IMR-90 (cell line): ENCODE measurements around the gene MCM3AP. TPM values are rescaled to one million over a fixed set of nuclear protein-coding genes. Genes with fewer than 3 reads are reported as not detected.

ENCODE experiments used
- ATAC-seq: fragments of 200-7000 bp; cut with Tn5 transposase; 2 replicates; pipeline ENCODE4 v1.9.1; 2020; ENCODE audit warnings: low read depth, mild to moderate bottlenecking, moderate library complexity
- BruUV-seq: library from RNA; stranded (reverse); fragments of 400-500 nt; replicated peaks from 2 replicates; lab custom pipeline; 2021; lab: Mats Ljungman, UMichigan
- CTCF ChIA-PET: fragments of 300-600 bp; formaldehyde crosslinking; extraction: SDS; loops from one replicate; lab custom pipeline; 2021; ENCODE audit warnings: antibody characterized with exemption; lab: Yijun Ruan, JAX
- POLR2A ChIA-PET: fragments of 300-600 bp; sonication (Branson Sonifier 250); formaldehyde crosslinking; loops from one replicate; lab custom pipeline; 2022; ENCODE audit warnings: antibody characterized with exemption; ENCODE audit not compliant: unreplicated experiment; lab: Charles Lee
- DNase-seq: peaks from one replicate; pipeline ENCODE4 v3.0.0; 2013
- H2AFZ ChIP-seq: replicated peaks from 2 replicates; pipeline ENCODE3; 2013; ENCODE audit warnings: low read length, mild to moderate bottlenecking; ENCODE audit not compliant: poor library complexity
- H2AK5ac ChIP-seq: 2 replicates; pipeline ENCODE4 v1.6.1; 2013; ENCODE audit warnings: low read depth, low read length, inconsistent platforms
- H2AK9ac ChIP-seq: replicated peaks from 2 replicates; pipeline ENCODE3; 2013; ENCODE audit warnings: mild to moderate bottlenecking, low read depth, low read length, moderate library complexity; ENCODE audit not compliant: poor library complexity
- H2BK120ac ChIP-seq: 2 replicates; pipeline ENCODE4 v1.6.1; 2013; ENCODE audit warnings: low read depth, low read length, inconsistent platforms
- H2BK15ac ChIP-seq: 3 replicates; pipeline ENCODE4 v1.6.1; 2013; ENCODE audit warnings: low read depth, low read length, inconsistent platforms
- H2BK20ac ChIP-seq: 2 replicates; pipeline ENCODE4 v1.6.1; 2013; ENCODE audit warnings: low read depth, mild to moderate bottlenecking, inconsistent platforms, low read length, moderate library complexity
- H2BK5ac ChIP-seq: 2 replicates; pipeline ENCODE4 v1.6.1; 2013; ENCODE audit warnings: mild to moderate bottlenecking, low read depth, low read length, inconsistent platforms; ENCODE audit not compliant: poor library complexity, severe bottlenecking
- H3K14ac ChIP-seq: replicated peaks from 2 replicates; pipeline ENCODE4 v1.6.1; 2013; ENCODE audit warnings: low read depth, low read length, inconsistent platforms
- H3K18ac ChIP-seq: 2 replicates; pipeline ENCODE4 v1.6.1; 2013; ENCODE audit warnings: low read depth, low read length, control low read depth
- H3K23ac ChIP-seq: 2 replicates; pipeline ENCODE4 v1.6.1; 2013; ENCODE audit warnings: low read depth, low read length, inconsistent platforms
- H3K27ac ChIP-seq: 2 replicates; pipeline ENCODE4 v1.5.1; 2013; ENCODE audit warnings: mild to moderate bottlenecking, control low read depth, low read length; ENCODE audit not compliant: insufficient read depth
- H3K27me3 ChIP-seq: 2 replicates; pipeline ENCODE4 v1.6.1; 2013; ENCODE audit warnings: low read length; ENCODE audit not compliant: control insufficient read depth, insufficient read depth
- H3K36me3 ChIP-seq: 2 replicates; pipeline ENCODE4 v1.6.1; 2013; ENCODE audit warnings: low read length, mixed read lengths; ENCODE audit not compliant: control insufficient read depth, insufficient read depth
- H3K4ac ChIP-seq: 2 replicates; pipeline ENCODE4 v1.6.1; 2013; ENCODE audit warnings: low read depth, low read length, inconsistent platforms
- H3K4me1 ChIP-seq: 2 replicates; pipeline ENCODE4 v1.6.1; 2013; ENCODE audit warnings: low read length, mixed read lengths; ENCODE audit not compliant: control insufficient read depth, insufficient read depth
- H3K4me2 ChIP-seq: 2 replicates; pipeline ENCODE4 v1.6.1; 2013; ENCODE audit warnings: low read depth, mild to moderate bottlenecking, control low read depth, low read length, moderate library complexity
- H3K4me3 ChIP-seq: 2 replicates; pipeline ENCODE4 v1.5.1; 2013; ENCODE audit warnings: low read depth, mild to moderate bottlenecking, control low read depth, low read length, moderate library complexity; ENCODE audit not compliant: insufficient read depth
- H3K56ac ChIP-seq: 2 replicates; pipeline ENCODE4 v1.6.1; 2013; ENCODE audit warnings: low read length, inconsistent platforms; ENCODE audit not compliant: insufficient read depth; ENCODE audit errors: extremely low read depth
- H3K79me1 ChIP-seq, 2 experiments: 2 replicates each; pipeline ENCODE4 v1.6.1; 2013; ENCODE audit warnings: low read length in 2 of 2, inconsistent platforms in 1 of 2, low read depth in 1 of 2
- H3K9ac ChIP-seq: 2 replicates; pipeline ENCODE4 v1.6.1; 2013; ENCODE audit warnings: low read depth, low read length, control low read depth
- H3K9me1 ChIP-seq: 2 replicates; pipeline ENCODE4 v1.6.1; 2013; ENCODE audit warnings: low read length, inconsistent platforms; ENCODE audit not compliant: insufficient read depth
- H3K9me3 ChIP-seq: 2 replicates; pipeline ENCODE4 v1.6.1; 2013; ENCODE audit warnings: low read length; ENCODE audit not compliant: control insufficient read depth, insufficient read depth
- H4K20me1 ChIP-seq: 2 replicates; pipeline ENCODE4 v1.6.1; 2013; ENCODE audit warnings: low read length, inconsistent platforms; ENCODE audit not compliant: insufficient read depth
- H4K5ac ChIP-seq: 2 replicates; pipeline ENCODE4 v1.6.1; 2013; ENCODE audit warnings: mild to moderate bottlenecking, low read depth, low read length, control low read depth
- H4K8ac ChIP-seq, 2 experiments: 2 replicates each; pipeline ENCODE4 v1.6.1; 2013; ENCODE audit warnings: low read depth in 2 of 2, low read length in 2 of 2, control low read depth in 1 of 2, inconsistent platforms in 1 of 2
- H4K91ac ChIP-seq: 2 replicates; pipeline ENCODE4 v1.6.1; 2013; ENCODE audit warnings: low read depth, low read length, inconsistent platforms; ENCODE audit not compliant: insufficient read depth
- BHLHE40 ChIP-seq: fragments of 150-350 bp; IDR thresholded peaks from 2 replicates; pipeline ENCODE4 v1.6.1; 2016; ENCODE audit warnings: mild to moderate bottlenecking, low read depth, low read length
- CEBPB ChIP-seq: IDR thresholded peaks from 2 replicates; pipeline ENCODE4 v1.6.1; 2012; ENCODE audit warnings: low read depth, low read length, improper control_type of control experiment
- CHD1 ChIP-seq: IDR thresholded peaks from 2 replicates; pipeline ENCODE4 v1.6.1; 2012; ENCODE audit warnings: low read depth, low read length, improper control_type of control experiment
- ELK1 ChIP-seq: fragments of 150-350 bp; IDR thresholded peaks from 2 replicates; pipeline ENCODE4 v1.6.1; 2016; ENCODE audit warnings: low read depth, mild to moderate bottlenecking, low read length, moderate library complexity, borderline replicate concordance
- FOS ChIP-seq: fragments of 150-350 bp; IDR thresholded peaks from 2 replicates; pipeline ENCODE4 v1.6.1; 2016; ENCODE audit warnings: low read depth, low read length
- MAFK ChIP-seq: IDR thresholded peaks from 2 replicates; pipeline ENCODE4 v1.6.1; 2012; ENCODE audit warnings: low read depth, low read length, improper control_type of control experiment
- MAZ ChIP-seq: IDR thresholded peaks from 2 replicates; pipeline ENCODE4 v1.6.1; 2012; ENCODE audit warnings: low read depth, mild to moderate bottlenecking, low read length, improper control_type of control experiment, moderate library complexity, borderline replicate concordance
- MXI1 ChIP-seq: IDR thresholded peaks from 2 replicates; pipeline ENCODE4 v1.6.1; 2012; ENCODE audit warnings: low read depth, mild to moderate bottlenecking, low read length, moderate library complexity, borderline replicate concordance
- NFE2L2 ChIP-seq: fragments of 150-350 bp; IDR thresholded peaks from 2 replicates; pipeline ENCODE4 v1.6.1; 2016; ENCODE audit warnings: low read depth, mild to moderate bottlenecking, low read length
- POLR2A ChIP-seq: IDR thresholded peaks from 2 replicates; pipeline ENCODE4 v1.6.1; 2012; ENCODE audit warnings: mild to moderate bottlenecking, low read depth, low read length
- RAD21 ChIP-seq: IDR thresholded peaks from 2 replicates; pipeline ENCODE4 v1.6.1; 2012; ENCODE audit warnings: low read length, improper control_type of control experiment
- RCOR1 ChIP-seq: IDR thresholded peaks from 2 replicates; pipeline ENCODE4 v1.6.1; 2012; ENCODE audit warnings: mild to moderate bottlenecking, low read length, improper control_type of control experiment; ENCODE audit not compliant: insufficient replicate concordance
- RFX5 ChIP-seq: IDR thresholded peaks from 2 replicates; pipeline ENCODE4 v1.8.0; 2012; ENCODE audit warnings: low read depth, mild to moderate bottlenecking, low read length, moderate library complexity
- SMC3 ChIP-seq: fragments of 150-350 bp; IDR thresholded peaks from 2 replicates; pipeline ENCODE4 v1.6.1; 2016; ENCODE audit warnings: low read depth, mild to moderate bottlenecking, antibody characterized with exemption, low read length, moderate library complexity
- USF2 ChIP-seq: fragments of 150-350 bp; IDR thresholded peaks from 2 replicates; pipeline ENCODE4 v1.6.1; 2017; ENCODE audit warnings: mild to moderate bottlenecking, antibody characterized with exemption, low read length, low read depth
- WGBS, 2 experiments: methylation state at CpG; one replicate each; pipeline versions ENCODE4 v1.1.5 to v1.1.7; 2013; ENCODE audit warnings: missing lambda C conversion rate in 2 of 2; ENCODE audit not compliant: insufficient read length in 1 of 2; ENCODE audit errors: extremely low coverage in 2 of 2; 5-methylcytosine and 5-hydroxymethylcytosine counted together
- dilution Hi-C: fragments of 300-500 bp; cut with HindIII; formaldehyde crosslinking; loops from one replicate; pipeline ENCODE4 v1.14.3; 2018; ENCODE audit warnings: low sequenced_read_pairs; ENCODE audit not compliant: unreplicated experiment
- in situ Hi-C: fragments of 300-500 bp; cut with MboI; formaldehyde crosslinking; loops from 3 replicates; pipeline ENCODE4 v1.14.3; 2019; ENCODE audit warnings: low sequenced_read_pairs, inconsistent platforms, mixed read lengths
- intact Hi-C: fragments of 100-400 bp; cut with micrococcal nuclease; formaldehyde crosslinking; loops from 2 replicates; pipeline ENCODE4 v1.10.0; 2022
- polyA plus RNA-seq, 3 experiments: library from polyadenylated mRNA; depleted of rRNA; stranded (reverse); fragments of >200 nt; gene quantifications; 2 replicates each; pipeline ENCODE4 v1.2.3, GENCODE V29; 2012; ENCODE audit warnings: low replicate concordance in 1 of 3
- total RNA-seq: library from RNA; depleted of rRNA; stranded (reverse); fragments of >200 nt; gene quantifications from 2 replicates; pipeline ENCODE4 v1.2.3, GENCODE V29; 2012
- TF ChIP-seq, protein P1 (sequence below): conservative IDR thresholded peaks from 2 replicates; pipeline ENCODE4 v1.5.1; 2012; ENCODE audit warnings: mild to moderate bottlenecking, low read depth, low read length, improper control_type of control experiment

The MCM3AP gene
- total and polyA plus RNA-seq, 2 of the 4 experiments (the other 2 are of a cell fraction) = 46.5 to 63.1 TPM

- no peak overlapping the region for H2AFZ ChIP-seq
- no peak overlapping the region for H2BK5ac ChIP-seq
- in situ Hi-C loops (no loop called here), dilution Hi-C loops (no loop called here), intact Hi-C loops (no loop called here)
- no peaks in the 10 kb centered on the region for H3K27me3 ChIP-seq
- H3K4me3 ChIP-seq = no peak overlapping the region
- BruUV-seq = no TSS peak
- no peak overlapping the region for H4K91ac ChIP-seq
- no peak overlapping the region for H4K8ac ChIP-seq
- H2BK120ac ChIP-seq = no peak overlapping the region
- H3K14ac ChIP-seq = no peak overlapping the region
- H2AK5ac ChIP-seq = no peak overlapping the region
- ChIA-PET CTCF (no interaction called here), POLR2A (no interaction called here)
- H3K36me3 ChIP-seq = peaks cover 44% of the 10 kb centered on the region
- peaks cover 12% of the 10 kb centered on the region for H4K20me1 ChIP-seq
- DNase-seq (no peak), ATAC-seq (no peak)
- no peak overlapping the region for H3K23ac ChIP-seq
- no peak overlapping the region for H3K4me2 ChIP-seq
- no peak overlapping the region for H4K5ac ChIP-seq
- WGBS, 2 experiments = 99% methylated on average over 9 of the region's 18 CpGs; no CpG with 5 or more reads in 1 of the 2 experiments
- no peak overlapping the region for H3K27ac ChIP-seq
- no peaks in the 10 kb centered on the region; a peak in 1 of 4 replicates for H3K79me1 ChIP-seq
- TF ChIP-seq RFX5 = no peak
- no peak for TF ChIP-seq ELK1
- TF ChIP-seq MXI1 = no peak
- no peak for TF ChIP-seq CHD1
- no peak for TF ChIP-seq SMC3
- no peak for TF ChIP-seq MAFK
- no peak for TF ChIP-seq BHLHE40
- TF ChIP-seq, protein P1, sequence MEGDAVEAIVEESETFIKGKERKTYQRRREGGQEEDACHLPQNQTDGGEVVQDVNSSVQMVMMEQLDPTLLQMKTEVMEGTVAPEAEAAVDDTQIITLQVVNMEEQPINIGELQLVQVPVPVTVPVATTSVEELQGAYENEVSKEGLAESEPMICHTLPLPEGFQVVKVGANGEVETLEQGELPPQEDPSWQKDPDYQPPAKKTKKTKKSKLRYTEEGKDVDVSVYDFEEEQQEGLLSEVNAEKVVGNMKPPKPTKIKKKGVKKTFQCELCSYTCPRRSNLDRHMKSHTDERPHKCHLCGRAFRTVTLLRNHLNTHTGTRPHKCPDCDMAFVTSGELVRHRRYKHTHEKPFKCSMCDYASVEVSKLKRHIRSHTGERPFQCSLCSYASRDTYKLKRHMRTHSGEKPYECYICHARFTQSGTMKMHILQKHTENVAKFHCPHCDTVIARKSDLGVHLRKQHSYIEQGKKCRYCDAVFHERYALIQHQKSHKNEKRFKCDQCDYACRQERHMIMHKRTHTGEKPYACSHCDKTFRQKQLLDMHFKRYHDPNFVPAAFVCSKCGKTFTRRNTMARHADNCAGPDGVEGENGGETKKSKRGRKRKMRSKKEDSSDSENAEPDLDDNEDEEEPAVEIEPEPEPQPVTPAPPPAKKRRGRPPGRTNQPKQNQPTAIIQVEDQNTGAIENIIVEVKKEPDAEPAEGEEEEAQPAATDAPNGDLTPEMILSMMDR = no peak
- no peak for TF ChIP-seq CEBPB
- TF ChIP-seq POLR2A = no peak
- no peak for TF ChIP-seq NFE2L2
- TF ChIP-seq RAD21 = no peak
- TF ChIP-seq MAZ = no peak
- no peak for TF ChIP-seq RCOR1
- no peak for TF ChIP-seq USF2
- no peak for TF ChIP-seq FOS
- H2AK9ac ChIP-seq = no peak overlapping the region
- no peaks in the 10 kb centered on the region for H3K4me1 ChIP-seq
- H3K4ac ChIP-seq = no peak overlapping the region
- H3K9me1 ChIP-seq = 0 out of 2 replicates have a peak, but pooled peaks cover 4% of the 10 kb centered on the region
- no peak overlapping the region for H3K18ac ChIP-seq
- no peak overlapping the region for H2BK20ac ChIP-seq
- no peak overlapping the region for H3K9ac ChIP-seq
- H2BK15ac ChIP-seq = no peak overlapping the region
- H3K56ac ChIP-seq = no peak overlapping the region
- H3K9me3 ChIP-seq = no peaks in the 10 kb centered on the region
These were observed 72.5 kb downstream of the MCM3AP start for GRCh38 chr21:46212721-46213484.
